ENCODE results near the gene FASLG.

Gene FASLG

GRCh38 chr1:172647110-172647564 lies 11.8 kb upstream of the FASLG start:
- no peak for DNase-seq

GRCh38 chr1:172647987-172648386 lies 10.9 kb upstream of the FASLG start:
- DNase-seq = no peak

- DNase-seq = no peak
Observed at GRCh38 chr1:172650474-172651193, 8.3 kb upstream of the FASLG start.

- DNase-seq = no peak
Observed at GRCh38 chr1:172653015-172653709, 5.7 kb upstream of the FASLG start.

GRCh38 chr1:172654535-172654934 lies 4.4 kb upstream of the FASLG start:
- no peak for DNase-seq

- DNase-seq = no peak
Observed at GRCh38 chr1:172656576-172656975, 2.3 kb upstream of the FASLG start.

- no peak for DNase-seq
Observed at GRCh38 chr1:172657586-172657985, 1.3 kb upstream of the FASLG start.

- DNase-seq = no peak
Observed at GRCh38 chr1:172661107-172661506, 2.2 kb downstream of the FASLG start.

GRCh38 chr1:172662464-172663109 lies 3.7 kb downstream of the FASLG start:
- DNase-seq = no peak

- no peak for DNase-seq
Observed at GRCh38 chr1:172663732-172664131, 4.8 kb downstream of the FASLG start.

- no peak for DNase-seq
Observed at GRCh38 chr1:172668097-172668496, 9.2 kb downstream of the FASLG start.

GRCh38 chr1:172669011-172669410 lies 10.1 kb downstream of the FASLG start:
- DNase-seq = no peak

GRCh38 chr1:172670316-172670715 lies 11.4 kb downstream of the FASLG start:
- no peak for DNase-seq

- DNase-seq = no peak
Observed at GRCh38 chr1:172670791-172671190, 11.9 kb downstream of the FASLG start.

GRCh38 chr1:172671591-172671990 lies 12.7 kb downstream of the FASLG start:
- no peak for DNase-seq

GRCh38 chr1:172672720-172673119 lies 13.8 kb downstream of the FASLG start:
- no peak for DNase-seq

- DNase-seq = no peak
Observed at GRCh38 chr1:172673761-172674160, 14.9 kb downstream of the FASLG start.

- no peak for DNase-seq
Observed at GRCh38 chr1:172674831-172675613, 16.1 kb downstream of the FASLG start.

GRCh38 chr1:172679000-172679772 lies 20.3 kb downstream of the FASLG start:
- peak; percentile 83 for DNase-seq

- DNase-seq = no peak
Observed at GRCh38 chr1:172680244-172680643, 21.3 kb downstream of the FASLG start.

GRCh38 chr1:172680733-172681275 lies 21.9 kb downstream of the FASLG start:
- DNase-seq = peak; percentile 79

GRCh38 chr1:172682812-172683211 lies 23.9 kb downstream of the FASLG start:
- no peak for DNase-seq
